ENCODE data around the gene ADAMTS17.

DNA sequence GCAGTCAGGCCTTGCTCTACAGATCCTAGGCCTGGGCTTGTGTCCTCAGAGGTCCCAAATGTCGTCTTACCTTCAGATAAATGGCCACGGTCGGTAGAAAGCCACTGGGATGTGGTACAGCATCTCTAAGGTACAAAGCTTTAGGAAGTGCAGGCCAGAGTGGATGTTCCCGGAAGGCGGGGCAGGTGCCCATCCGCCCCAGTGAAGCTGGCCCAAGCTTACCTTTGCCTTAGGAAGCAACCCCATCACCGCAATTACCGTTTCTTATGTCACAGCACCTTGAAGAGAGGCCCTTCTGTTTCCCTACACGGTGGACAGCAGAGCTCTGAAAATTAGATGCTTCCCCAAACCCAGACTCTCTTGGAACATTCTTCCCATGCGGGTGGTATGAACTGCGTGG lies 368.4 kb downstream of the ADAMTS17 start:
- TF ChIP-seq, protein P1, sequence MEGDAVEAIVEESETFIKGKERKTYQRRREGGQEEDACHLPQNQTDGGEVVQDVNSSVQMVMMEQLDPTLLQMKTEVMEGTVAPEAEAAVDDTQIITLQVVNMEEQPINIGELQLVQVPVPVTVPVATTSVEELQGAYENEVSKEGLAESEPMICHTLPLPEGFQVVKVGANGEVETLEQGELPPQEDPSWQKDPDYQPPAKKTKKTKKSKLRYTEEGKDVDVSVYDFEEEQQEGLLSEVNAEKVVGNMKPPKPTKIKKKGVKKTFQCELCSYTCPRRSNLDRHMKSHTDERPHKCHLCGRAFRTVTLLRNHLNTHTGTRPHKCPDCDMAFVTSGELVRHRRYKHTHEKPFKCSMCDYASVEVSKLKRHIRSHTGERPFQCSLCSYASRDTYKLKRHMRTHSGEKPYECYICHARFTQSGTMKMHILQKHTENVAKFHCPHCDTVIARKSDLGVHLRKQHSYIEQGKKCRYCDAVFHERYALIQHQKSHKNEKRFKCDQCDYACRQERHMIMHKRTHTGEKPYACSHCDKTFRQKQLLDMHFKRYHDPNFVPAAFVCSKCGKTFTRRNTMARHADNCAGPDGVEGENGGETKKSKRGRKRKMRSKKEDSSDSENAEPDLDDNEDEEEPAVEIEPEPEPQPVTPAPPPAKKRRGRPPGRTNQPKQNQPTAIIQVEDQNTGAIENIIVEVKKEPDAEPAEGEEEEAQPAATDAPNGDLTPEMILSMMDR (conservative IDR thresholded peaks at IDR 0.05), result no peak
- TF ChIP-seq ZFX (IDR thresholded peaks at IDR 0.05), result no peak
